Measurements from ENCODE around the gene LYVE1.
A peak's percentile ranks its signal among the peaks of the same experiment; 100 is the strongest.

Gene LYVE1

DNA sequence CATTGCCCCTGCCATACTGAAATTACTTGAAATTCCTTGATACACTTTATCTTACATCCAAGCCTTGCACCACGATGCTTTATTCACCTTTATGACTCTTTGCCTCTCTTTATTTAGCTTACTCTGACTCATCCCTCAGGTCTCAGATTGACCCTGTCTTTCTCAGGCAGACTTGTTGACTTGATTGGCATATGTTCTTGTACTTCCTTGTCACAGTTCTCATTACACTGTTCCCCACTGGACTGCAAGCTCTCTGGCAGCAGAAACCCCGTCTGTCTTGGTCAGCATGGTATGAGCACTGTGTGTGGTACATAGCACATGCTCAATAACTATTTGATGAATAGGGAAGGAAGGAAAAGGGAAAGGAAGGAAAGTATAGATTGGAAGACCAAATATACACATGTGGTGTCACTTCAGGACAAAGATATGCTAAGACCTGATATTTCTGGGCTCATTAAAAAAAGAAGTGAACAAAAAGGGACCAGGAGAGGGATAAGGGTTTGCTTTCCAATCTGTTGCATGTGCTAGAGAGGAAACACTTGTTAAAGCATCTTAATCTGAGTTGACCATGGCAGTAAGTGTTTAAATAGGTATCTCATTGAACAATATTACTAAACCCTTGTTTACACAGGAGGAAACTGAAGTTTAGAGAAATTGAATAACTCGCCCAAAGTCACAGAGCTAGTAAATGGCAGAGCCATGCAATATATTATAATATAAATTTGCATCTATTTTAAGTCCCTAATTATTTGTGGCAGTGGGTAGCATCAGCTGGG lies 7.2 kb downstream of the LYVE1 start:
- Histone ChIP-seq H3K36me3 (ENCODE audit: control insufficient read depth, insufficient read depth, low read length) (no peaks in the 10 kb centered on the region), H3K9me3 (ENCODE audit: control insufficient read depth, low read length) (no peaks in the 10 kb centered on the region), H3K27ac (ENCODE audit: low read depth, low read length, severe bottlenecking) (no peak overlapping the region), H3K4me3 (ENCODE audit: extremely low read depth, insufficient read depth, low read length, poor library complexity, severe bottlenecking) (no peak overlapping the region), H3K4me1 (ENCODE audit: control insufficient read depth, insufficient read depth, low read length, poor library complexity, severe bottlenecking) (no peaks in the 10 kb centered on the region)
- 67 to 88% methylated on average over 1 of the region's 3 CpGs for WGBS, 2 experiments (ENCODE audit: insufficient coverage in 2 of 2)

- 86 to 94% methylated on average over 2 to 3 of the region's 3 CpGs for WGBS, 2 experiments (ENCODE audit: insufficient coverage in 2 of 2)
- H3K27ac ChIP-seq (ENCODE audit: low read depth, low read length, severe bottlenecking), result no peak overlapping the region
- H3K4me3 ChIP-seq (ENCODE audit: extremely low read depth, insufficient read depth, low read length, poor library complexity, severe bottlenecking), result no peak overlapping the region
- H3K36me3 ChIP-seq (ENCODE audit: control insufficient read depth, insufficient read depth, low read length), result no peaks in the 10 kb centered on the region
- no peaks in the 10 kb centered on the region for H3K4me1 ChIP-seq (ENCODE audit: control insufficient read depth, insufficient read depth, low read length, poor library complexity, severe bottlenecking)
- no peaks in the 10 kb centered on the region for H3K9me3 ChIP-seq (ENCODE audit: control insufficient read depth, low read length)
Observed at GRCh38 chr11:10558288-10558687, 10.2 kb downstream of the LYVE1 start.

- H3K27ac ChIP-seq (ENCODE audit: low read depth, low read length, severe bottlenecking), result no peak overlapping the region
- H3K4me3 ChIP-seq (ENCODE audit: extremely low read depth, insufficient read depth, low read length, poor library complexity, severe bottlenecking), result no peak overlapping the region
- H3K36me3 ChIP-seq (ENCODE audit: control insufficient read depth, insufficient read depth, low read length), result no peaks in the 10 kb centered on the region
- no peaks in the 10 kb centered on the region for H3K4me1 ChIP-seq (ENCODE audit: control insufficient read depth, insufficient read depth, low read length, poor library complexity, severe bottlenecking)
- H3K9me3 ChIP-seq (ENCODE audit: control insufficient read depth, low read length), result peaks cover 6% of the 10 kb centered on the region
- WGBS, 2 experiments (ENCODE audit: insufficient coverage in 2 of 2), result no CpG with 5 or more reads among the region's 1 CpG
Observed at GRCh38 chr11:10556590-10556989, 11.9 kb downstream of the LYVE1 start.

DNA sequence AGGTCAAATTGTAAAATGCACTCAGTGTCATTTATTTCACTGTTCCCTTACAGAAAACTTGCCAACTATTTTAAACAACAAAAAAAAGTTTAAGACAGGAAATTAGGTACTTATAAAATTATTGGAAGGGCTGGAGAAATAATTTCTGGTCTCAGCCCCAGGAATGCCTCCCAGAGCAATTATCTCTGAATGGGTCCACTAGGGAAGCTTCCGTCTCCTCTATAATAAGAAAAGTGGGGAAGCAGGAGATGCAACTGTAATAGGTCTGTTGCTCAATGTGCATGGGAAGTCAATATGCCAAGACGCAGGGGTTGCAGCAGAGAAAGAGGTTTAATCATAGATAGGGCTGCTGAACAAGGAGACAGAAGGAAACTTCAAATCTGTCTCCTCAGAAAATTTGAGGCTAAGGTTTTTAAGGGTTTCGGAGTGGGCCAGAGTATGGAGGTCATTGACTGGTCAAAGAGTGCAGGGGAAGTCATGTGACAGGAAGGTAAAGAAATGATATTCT lies 16.6 kb downstream of the LYVE1 start:
- Histone ChIP-seq H3K36me3 (ENCODE audit: control insufficient read depth, insufficient read depth, low read length) (no peaks in the 10 kb centered on the region), H3K4me3 (ENCODE audit: extremely low read depth, insufficient read depth, low read length, poor library complexity, severe bottlenecking) (no peak overlapping the region), H3K9me3 (ENCODE audit: control insufficient read depth, low read length) (peaks cover 10% of the 10 kb centered on the region), H3K27ac (ENCODE audit: low read depth, low read length, severe bottlenecking) (no peak overlapping the region), H3K4me1 (ENCODE audit: control insufficient read depth, insufficient read depth, low read length, poor library complexity, severe bottlenecking) (no peaks in the 10 kb centered on the region)
- WGBS, 2 experiments (ENCODE audit: insufficient coverage in 2 of 2), result 97 to 100% methylated on average over 2 to 3 of the region's 3 CpGs

GRCh38 chr11:10551290-10551592 lies 17.2 kb downstream of the LYVE1 start:
- Histone ChIP-seq H3K4me3 (ENCODE audit: extremely low read depth, insufficient read depth, low read length, poor library complexity, severe bottlenecking) (no peak overlapping the region), H3K9me3 (ENCODE audit: control insufficient read depth, low read length) (peaks cover 10% of the 10 kb centered on the region), H3K27ac (ENCODE audit: low read depth, low read length, severe bottlenecking) (no peak overlapping the region), H3K4me1 (ENCODE audit: control insufficient read depth, insufficient read depth, low read length, poor library complexity, severe bottlenecking) (no peaks in the 10 kb centered on the region), H3K36me3 (ENCODE audit: control insufficient read depth, insufficient read depth, low read length) (no peaks in the 10 kb centered on the region)
- WGBS, 2 experiments (ENCODE audit: insufficient coverage in 2 of 2), result 93 to 100% methylated on average over 1 to 3 of the region's 4 CpGs

- no peaks in the 10 kb centered on the region for H3K4me1 ChIP-seq (ENCODE audit: control insufficient read depth, insufficient read depth, low read length, poor library complexity, severe bottlenecking)
- WGBS, 2 experiments (ENCODE audit: insufficient coverage in 2 of 2), result 100% methylated on average over 3 of the region's 3 CpGs; no CpG with 5 or more reads in 1 of the 2 experiments
- no peaks in the 10 kb centered on the region for H3K36me3 ChIP-seq (ENCODE audit: control insufficient read depth, insufficient read depth, low read length)
- H3K9me3 ChIP-seq (ENCODE audit: control insufficient read depth, low read length), result peaks cover 10% of the 10 kb centered on the region
- no peak overlapping the region for H3K4me3 ChIP-seq (ENCODE audit: extremely low read depth, insufficient read depth, low read length, poor library complexity, severe bottlenecking)
- H3K27ac ChIP-seq (ENCODE audit: low read depth, low read length, severe bottlenecking), result no peak overlapping the region
Observed at GRCh38 chr11:10550503-10551289, 17.8 kb downstream of the LYVE1 start.

GRCh38 chr11:10544491-10545465 lies 23.7 kb downstream of the LYVE1 start:
- Histone ChIP-seq H3K9me3 (ENCODE audit: control insufficient read depth, low read length) (no peaks in the 10 kb centered on the region), H3K4me1 (ENCODE audit: control insufficient read depth, insufficient read depth, low read length, poor library complexity, severe bottlenecking) (no peaks in the 10 kb centered on the region), H3K4me3 (ENCODE audit: extremely low read depth, insufficient read depth, low read length, poor library complexity, severe bottlenecking) (no peak overlapping the region), H3K27ac (ENCODE audit: low read depth, low read length, severe bottlenecking) (no peak overlapping the region), H3K36me3 (ENCODE audit: control insufficient read depth, insufficient read depth, low read length) (no peaks in the 10 kb centered on the region)
- WGBS, 2 experiments (ENCODE audit: insufficient coverage in 2 of 2), result 94 to 100% methylated on average over 3 to 4 of the region's 7 CpGs

- H3K9me3 ChIP-seq (ENCODE audit: control insufficient read depth, low read length), result no peaks in the 10 kb centered on the region
- WGBS, 2 experiments (ENCODE audit: insufficient coverage in 2 of 2), result 96 to 100% methylated on average over 5 to 12 of the region's 14 CpGs
- H3K36me3 ChIP-seq (ENCODE audit: control insufficient read depth, insufficient read depth, low read length), result no peaks in the 10 kb centered on the region
- no peak overlapping the region for H3K27ac ChIP-seq (ENCODE audit: low read depth, low read length, severe bottlenecking)
- no peak overlapping the region for H3K4me3 ChIP-seq (ENCODE audit: extremely low read depth, insufficient read depth, low read length, poor library complexity, severe bottlenecking)
- H3K4me1 ChIP-seq (ENCODE audit: control insufficient read depth, insufficient read depth, low read length, poor library complexity, severe bottlenecking), result no peaks in the 10 kb centered on the region
Observed at GRCh38 chr11:10543782-10544181, 24.7 kb downstream of the LYVE1 start.

DNA sequence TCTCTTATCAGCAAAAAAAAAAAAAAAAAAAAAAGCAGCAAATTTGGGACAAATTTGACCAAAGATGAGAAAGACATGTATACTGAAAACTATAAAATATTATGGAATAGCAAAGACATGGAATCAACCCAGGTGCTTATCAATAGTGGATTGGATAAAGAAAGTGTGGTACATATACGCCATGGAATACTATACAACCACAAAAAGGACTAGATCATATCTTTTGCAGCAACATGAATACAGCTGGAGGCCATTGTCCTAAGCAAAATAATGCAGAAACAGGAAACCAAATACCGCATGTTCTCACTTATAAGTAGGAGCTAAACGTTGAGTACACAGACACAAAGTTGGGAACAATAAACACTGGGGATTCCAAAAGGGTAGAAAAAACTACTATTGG lies 25.7 kb downstream of the LYVE1 start:
- 83 to 100% methylated on average over 1 to 2 of the region's 3 CpGs for WGBS, 2 experiments (ENCODE audit: insufficient coverage in 2 of 2)
- H3K9me3 ChIP-seq (ENCODE audit: control insufficient read depth, low read length), result no peaks in the 10 kb centered on the region

GRCh38 chr11:10541561-10541930 lies 26.9 kb downstream of the LYVE1 start:
- 72 to 78% methylated on average over 5 of the region's 5 CpGs for WGBS, 2 experiments (ENCODE audit: insufficient coverage in 2 of 2)
- Histone ChIP-seq H3K36me3 (ENCODE audit: control insufficient read depth, insufficient read depth, low read length) (no peaks in the 10 kb centered on the region), H3K27ac (ENCODE audit: low read depth, low read length, severe bottlenecking) (no peak overlapping the region), H3K4me1 (ENCODE audit: control insufficient read depth, insufficient read depth, low read length, poor library complexity, severe bottlenecking) (no peaks in the 10 kb centered on the region), H3K4me3 (ENCODE audit: extremely low read depth, insufficient read depth, low read length, poor library complexity, severe bottlenecking) (peak overlapping the region; percentile 68), H3K9me3 (ENCODE audit: control insufficient read depth, low read length) (no peaks in the 10 kb centered on the region)

More for the DNA sequence above, 25.7 kb downstream of the LYVE1 start:
- Histone ChIP-seq H3K4me3 (ENCODE audit: extremely low read depth, insufficient read depth, low read length, poor library complexity, severe bottlenecking) (no peak overlapping the region), H3K4me1 (ENCODE audit: control insufficient read depth, insufficient read depth, low read length, poor library complexity, severe bottlenecking) (no peaks in the 10 kb centered on the region), H3K36me3 (ENCODE audit: control insufficient read depth, insufficient read depth, low read length) (no peaks in the 10 kb centered on the region), H3K27ac (ENCODE audit: low read depth, low read length, severe bottlenecking) (no peak overlapping the region)
